ACC112 (cell line): ENCODE data around the gene KCTD16.
A peak's percentile ranks its signal among the peaks of the same experiment; 100 is the strongest.

Experiments used
- H2AFZ ChIP-seq: fragments of 200-600 bp; sonication (generic); one replicate; pipeline ENCODE4 v1.6.0; 2017; ENCODE audit warnings: antibody characterized with exemption, low read length; ENCODE audit not compliant: unreplicated experiment
- H3K27ac ChIP-seq: fragments of 200-600 bp; sonication (generic); 2 replicates; pipeline ENCODE4 v1.5.1; 2014; ENCODE audit warnings: low read depth, mild to moderate bottlenecking, antibody characterized with exemption, low read length, moderate library complexity
- H3K27me3 ChIP-seq: fragments of 200-600 bp; sonication (generic); 2 replicates; pipeline ENCODE4 v1.6.1; 2014; ENCODE audit warnings: mild to moderate bottlenecking, antibody characterized with exemption, low read length, moderate library complexity, mixed read lengths; ENCODE audit not compliant: insufficient read depth
- H3K36me3 ChIP-seq: fragments of 200-600 bp; sonication (generic); 2 replicates; pipeline ENCODE4 v1.6.1; 2016; ENCODE audit warnings: mild to moderate bottlenecking, antibody characterized with exemption, low read length, moderate library complexity, mixed read lengths; ENCODE audit not compliant: insufficient read depth
- H3K4me1 ChIP-seq: fragments of 200-600 bp; sonication (generic); one replicate; pipeline ENCODE4 v1.6.1; 2016; ENCODE audit warnings: low read length, mixed read lengths; ENCODE audit not compliant: insufficient read depth, unreplicated experiment, control insufficient read depth
- H3K4me3 ChIP-seq: fragments of 200-600 bp; sonication (generic); 2 replicates; pipeline ENCODE4 v1.5.1; 2014; ENCODE audit warnings: mild to moderate bottlenecking, low read depth, low read length
- H3K79me2 ChIP-seq: fragments of 200-600 bp; sonication (generic); one replicate; pipeline ENCODE4 v1.6.0; 2016; ENCODE audit warnings: low read length; ENCODE audit not compliant: control insufficient read depth, unreplicated experiment, insufficient read depth

The KCTD16 gene

DNA sequence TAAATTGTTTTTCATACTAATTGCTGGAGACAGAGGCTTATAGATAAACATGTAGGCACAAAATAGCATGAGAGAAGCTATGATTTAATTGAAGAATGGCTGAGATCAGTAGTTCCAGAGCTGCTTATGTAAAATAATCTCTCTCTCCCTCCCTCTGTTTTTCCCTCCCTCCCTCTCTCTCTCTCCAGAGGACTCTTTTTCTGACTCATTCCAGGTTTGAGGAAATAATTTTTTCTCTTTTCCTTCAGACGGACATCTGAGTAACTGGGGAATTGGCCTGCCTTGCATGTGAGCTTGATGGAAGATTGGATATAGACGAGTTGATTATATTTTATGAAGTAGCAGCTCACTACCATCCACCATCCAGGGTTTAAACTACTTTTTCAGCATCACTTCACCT, 35.5 kb downstream of the KCTD16 start:
- H3K36me3 ChIP-seq: no peaks in the 10 kb centered on the region
- peaks cover 10% of the 10 kb centered on the region for H3K4me1 ChIP-seq
- no peaks in the 10 kb centered on the region for H3K27me3 ChIP-seq
- peak overlapping the region; percentile 25 for H2AFZ ChIP-seq
- H3K4me3 ChIP-seq: peak overlapping the region; percentile 77
- H3K79me2 ChIP-seq: no peaks in the 10 kb centered on the region
- no peak overlapping the region for H3K27ac ChIP-seq

DNA sequence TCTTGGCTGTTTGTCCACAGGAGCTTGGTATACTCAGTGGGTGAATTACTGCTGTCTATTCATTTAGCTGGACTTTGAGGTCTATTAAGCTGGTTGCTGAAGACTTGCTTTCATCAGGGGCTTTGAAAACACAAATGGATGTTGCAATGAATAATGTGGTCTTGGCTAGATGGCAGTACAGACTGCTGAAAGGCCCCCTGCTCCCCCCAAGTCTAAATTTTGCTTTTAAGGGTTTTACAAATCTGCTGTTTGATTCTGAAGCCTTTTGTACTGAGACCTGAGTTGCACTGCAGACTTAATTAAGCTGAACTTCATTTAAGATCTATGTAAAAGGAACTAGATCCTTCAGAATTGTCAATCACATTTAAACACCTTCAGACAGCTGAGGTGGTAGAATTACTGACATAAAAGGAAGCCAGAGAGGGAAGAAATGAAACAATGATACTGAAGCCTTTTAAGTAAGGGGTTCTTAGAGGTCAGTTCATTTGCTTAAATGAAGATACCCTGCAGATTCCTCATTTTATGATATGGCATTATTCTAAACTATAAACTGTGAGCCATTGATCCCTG, 37.3 kb downstream of the KCTD16 start:
- H2AFZ ChIP-seq: no peak overlapping the region
- no peaks in the 10 kb centered on the region for H3K36me3 ChIP-seq

DNA sequence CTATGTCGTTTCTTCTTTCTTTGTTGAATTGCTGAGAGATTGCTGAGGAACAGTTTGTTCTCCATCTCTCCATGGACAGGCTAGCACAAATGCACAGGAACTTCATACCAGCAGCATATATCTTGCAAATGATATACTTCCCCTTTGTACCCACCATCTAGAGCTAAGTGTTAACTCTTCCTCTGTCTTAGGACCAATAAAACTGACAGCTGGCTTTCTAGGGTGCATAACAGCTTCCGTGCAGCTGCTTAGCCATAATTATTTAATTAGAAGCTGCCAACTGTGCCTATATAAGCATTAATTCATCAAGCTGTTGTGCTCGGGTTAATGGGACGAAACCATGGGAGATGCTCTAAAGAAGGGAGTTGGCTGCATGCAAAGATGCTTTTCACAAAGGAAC, 38.7 kb downstream of the KCTD16 start:
- Histone ChIP-seq H3K4me1 (peaks cover 10% of the 10 kb centered on the region), H3K27me3 (no peaks in the 10 kb centered on the region), H2AFZ (no peak overlapping the region), H3K36me3 (no peaks in the 10 kb centered on the region), H3K27ac (no peak overlapping the region), H3K4me3 (no peak overlapping the region), H3K79me2 (no peaks in the 10 kb centered on the region)

More for the DNA sequence above, 37.3 kb downstream of the KCTD16 start:
- peak overlapping the region; percentile 30 for H3K4me3 ChIP-seq
- no peak overlapping the region for H3K27ac ChIP-seq
- no peaks in the 10 kb centered on the region for H3K79me2 ChIP-seq
- H3K27me3 ChIP-seq: no peaks in the 10 kb centered on the region
- peaks cover 10% of the 10 kb centered on the region for H3K4me1 ChIP-seq

DNA sequence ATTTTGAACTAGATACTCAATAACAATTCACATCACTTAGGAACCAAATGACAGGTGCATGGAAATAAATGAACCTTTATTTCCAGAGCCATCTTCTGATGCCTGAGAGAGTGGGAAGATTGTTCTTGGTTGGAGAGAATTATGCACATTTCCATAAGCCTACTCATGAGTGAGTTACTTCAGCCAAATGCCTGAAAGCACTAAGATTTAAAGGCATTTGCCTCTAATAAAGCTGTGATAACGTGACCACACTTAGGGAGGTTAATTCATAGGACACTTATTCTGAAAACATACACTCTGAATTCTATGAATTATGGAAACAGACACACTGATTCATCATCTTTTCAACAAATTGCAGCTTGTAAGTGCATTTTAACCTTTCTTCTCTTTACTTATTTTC, 40.0 kb downstream of the KCTD16 start:
- Histone ChIP-seq H2AFZ (no peak overlapping the region), H3K4me1 (peaks cover 10% of the 10 kb centered on the region), H3K27ac (no peak overlapping the region), H3K36me3 (no peaks in the 10 kb centered on the region), H3K4me3 (no peak overlapping the region), H3K79me2 (no peaks in the 10 kb centered on the region), H3K27me3 (no peaks in the 10 kb centered on the region)

- no peaks in the 10 kb centered on the region for H3K36me3 ChIP-seq
- H3K79me2 ChIP-seq: no peaks in the 10 kb centered on the region
- H3K4me1 ChIP-seq: no peaks in the 10 kb centered on the region
- no peak overlapping the region for H3K4me3 ChIP-seq
- H3K27me3 ChIP-seq: no peaks in the 10 kb centered on the region
- H2AFZ ChIP-seq: no peak overlapping the region
- no peak overlapping the region for H3K27ac ChIP-seq
Measured at GRCh38 chr5:144219869-144220268, 49.2 kb downstream of the KCTD16 start.

GRCh38 chr5:144227363-144227999, 56.8 kb downstream of the KCTD16 start:
- H3K36me3 ChIP-seq: no peaks in the 10 kb centered on the region
- H3K4me1 ChIP-seq: no peaks in the 10 kb centered on the region
- no peak overlapping the region for H2AFZ ChIP-seq
- no peak overlapping the region for H3K4me3 ChIP-seq
- no peak overlapping the region for H3K27ac ChIP-seq
- no peaks in the 10 kb centered on the region for H3K27me3 ChIP-seq
- no peaks in the 10 kb centered on the region for H3K79me2 ChIP-seq

GRCh38 chr5:144230806-144231205, 60.1 kb downstream of the KCTD16 start:
- H3K4me1 ChIP-seq: no peaks in the 10 kb centered on the region

DNA sequence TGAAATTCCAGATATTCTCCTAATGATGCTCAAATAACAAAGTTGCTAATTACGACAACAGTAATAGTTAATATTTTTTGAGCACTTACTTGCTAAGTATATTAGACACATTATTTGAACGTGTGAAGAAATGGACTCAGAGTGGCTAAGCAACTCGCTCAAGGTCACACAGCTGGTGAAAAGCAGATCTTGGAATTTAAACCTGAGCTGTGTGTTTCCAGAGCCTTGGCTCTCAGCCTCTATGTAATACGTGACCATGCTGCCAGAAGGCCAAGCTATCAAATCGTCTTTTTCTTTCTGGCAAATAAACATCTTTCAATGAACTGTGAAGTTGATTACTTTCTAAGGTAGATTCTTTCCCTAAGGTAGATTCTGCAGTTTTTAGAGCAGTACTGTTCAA, 61.6 kb downstream of the KCTD16 start:
- H3K27me3 ChIP-seq: no peaks in the 10 kb centered on the region
- H3K79me2 ChIP-seq: no peaks in the 10 kb centered on the region
- H3K4me1 ChIP-seq: no peaks in the 10 kb centered on the region
- no peaks in the 10 kb centered on the region for H3K36me3 ChIP-seq
- H3K4me3 ChIP-seq: no peak overlapping the region
- no peak overlapping the region for H2AFZ ChIP-seq
- H3K27ac ChIP-seq: no peak overlapping the region

More at GRCh38 chr5:144230806-144231205, 60.1 kb downstream of the KCTD16 start:
- Histone ChIP-seq H3K27me3 (no peaks in the 10 kb centered on the region), H3K4me3 (no peak overlapping the region), H3K79me2 (no peaks in the 10 kb centered on the region), H3K36me3 (no peaks in the 10 kb centered on the region), H3K27ac (no peak overlapping the region), H2AFZ (no peak overlapping the region)

GRCh38 chr5:144236499-144236898, 65.8 kb downstream of the KCTD16 start:
- H3K27me3 ChIP-seq: no peaks in the 10 kb centered on the region
- H3K36me3 ChIP-seq: no peaks in the 10 kb centered on the region
- no peak overlapping the region for H2AFZ ChIP-seq
- no peaks in the 10 kb centered on the region for H3K79me2 ChIP-seq
- H3K27ac ChIP-seq: no peak overlapping the region
- H3K4me1 ChIP-seq: no peaks in the 10 kb centered on the region
- no peak overlapping the region for H3K4me3 ChIP-seq

DNA sequence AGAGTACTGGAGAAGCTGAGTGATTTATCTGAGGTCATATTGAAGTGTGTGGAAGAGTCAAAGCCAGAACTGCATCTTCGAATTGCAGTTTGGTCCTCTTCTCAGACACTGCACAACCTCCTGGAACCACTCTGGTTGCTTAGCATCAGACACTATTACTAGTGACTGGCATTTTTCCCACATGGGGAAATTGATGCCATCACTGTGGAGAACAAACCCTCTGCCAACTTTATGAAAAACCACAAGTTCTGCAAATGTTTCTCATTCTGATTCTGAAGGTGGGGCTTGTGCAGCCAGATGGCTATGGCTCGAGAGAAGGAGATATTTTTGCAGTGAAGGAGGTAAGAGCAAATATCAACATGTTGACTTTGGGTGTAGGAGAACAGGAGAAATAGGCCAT, 67.2 kb downstream of the KCTD16 start:
- H3K36me3 ChIP-seq: no peaks in the 10 kb centered on the region
- no peak overlapping the region for H3K27ac ChIP-seq
- no peaks in the 10 kb centered on the region for H3K79me2 ChIP-seq
- no peaks in the 10 kb centered on the region for H3K27me3 ChIP-seq
- no peak overlapping the region for H2AFZ ChIP-seq
- no peak overlapping the region for H3K4me3 ChIP-seq
- no peaks in the 10 kb centered on the region for H3K4me1 ChIP-seq

DNA sequence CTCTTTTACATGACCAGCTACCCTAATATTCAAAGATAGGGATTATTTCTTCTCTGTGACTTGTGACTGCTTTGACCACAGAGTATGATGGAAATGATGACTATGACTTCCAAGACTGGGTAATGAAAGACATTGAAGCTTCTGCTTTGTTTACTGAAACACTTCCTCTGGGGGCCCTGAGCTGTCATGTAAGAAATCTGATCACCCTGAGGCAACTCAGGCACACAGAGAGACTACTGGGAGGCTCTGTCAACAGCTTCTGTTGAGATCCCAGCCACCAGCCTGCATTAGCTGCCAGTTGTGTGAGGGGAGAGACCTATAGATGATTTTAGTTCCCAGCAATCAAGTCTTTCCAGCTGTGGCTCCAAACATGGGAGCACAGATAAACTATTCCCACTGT, 76.5 kb downstream of the KCTD16 start:
- H3K4me1 ChIP-seq: no peaks in the 10 kb centered on the region
- no peaks in the 10 kb centered on the region for H3K36me3 ChIP-seq
- H3K79me2 ChIP-seq: no peaks in the 10 kb centered on the region
- H3K27ac ChIP-seq: no peak overlapping the region
- H2AFZ ChIP-seq: no peak overlapping the region
- H3K4me3 ChIP-seq: no peak overlapping the region
- no peaks in the 10 kb centered on the region for H3K27me3 ChIP-seq
